B cell (primary cell): ENCODE results near the gene DLG2. TPM values are rescaled to one million over a fixed set of nuclear protein-coding genes. Genes with fewer than 3 reads are reported as not detected.

Experiments
- ATAC-seq: fragments of 200-7000 bp; cut with Tn5 transposase; one replicate; pipeline ENCODE4 v1.10.0; 2021; ENCODE audit warnings: low read depth, mild to moderate bottlenecking, moderate number of reproducible peaks, moderate library complexity
- CTCF ChIA-PET: fragments of 350-600 bp; sonication (Branson Sonifier 250); formaldehyde crosslinking; loops from one replicate; lab custom pipeline; 2021; ENCODE audit warnings: antibody characterized with exemption, inconsistent platforms; lab: Charles Lee
- POLR2A ChIA-PET: fragments of 350-600 bp; sonication (Branson Sonifier 250); formaldehyde crosslinking; loops from one replicate; lab custom pipeline; 2021; ENCODE audit warnings: antibody characterized with exemption; lab: Charles Lee
- DNase-seq: peaks from one replicate; pipeline ENCODE4 v3.0.0; 2013
- H2AFZ ChIP-seq: 2 replicates; pipeline ENCODE4 v1.6.1; 2012; ENCODE audit warnings: mild to moderate bottlenecking, low read depth, low read length; ENCODE audit not compliant: insufficient read depth, poor library complexity, severe bottlenecking
- H3K27ac ChIP-seq, 2 donors: 1 replicate in 1 of 2; 2 replicates in 1 of 2; pipeline ENCODE4 v1.5.1; 2012 to 2013; ENCODE audit warnings: low read length in 2 of 2, mild to moderate bottlenecking in 2 of 2, moderate library complexity in 1 of 2
- H3K27me3 ChIP-seq, 4 experiments: fragments of 200-600 bp in 1 of 4; sonication (generic) in 1 of 4; replicated peaks in 1 of 4; 1 replicate in 2 of 4; 2 replicates in 2 of 4; pipeline versions ENCODE4 v1.6.1 to v1.7.0; 2013 to 2016; ENCODE audit warnings: low read length in 3 of 4, mild to moderate bottlenecking in 2 of 4, mixed read lengths in 1 of 4, moderate library complexity in 1 of 4; ENCODE audit not compliant: insufficient read depth in 4 of 4, control insufficient read depth in 3 of 4; ENCODE audit errors: control extremely low read depth in 1 of 4
- H3K36me3 ChIP-seq, 2 experiments: replicated peaks in 1 of 2; 1 replicate in 1 of 2; 2 replicates in 1 of 2; pipeline versions ENCODE4 v1.6.1 to v1.7.1; 2013; ENCODE audit warnings: low read length in 1 of 2; ENCODE audit not compliant: insufficient read depth in 2 of 2, control insufficient read depth in 1 of 2; ENCODE audit errors: control extremely low read depth in 1 of 2, extremely low read depth in 1 of 2
- H3K4me1 ChIP-seq, 2 donors: fragments of 200-600 bp in 1 of 2; sonication (generic) in 1 of 2; 1 replicate in 1 of 2; 2 replicates in 1 of 2; pipeline versions ENCODE4 v1.5.1 to v1.6.1; 2013 to 2017; ENCODE audit warnings: low read length in 2 of 2; ENCODE audit not compliant: control insufficient read depth in 2 of 2, insufficient read depth in 2 of 2
- H3K4me2 ChIP-seq: replicated peaks from 2 replicates; pipeline ENCODE3; 2012; ENCODE audit warnings: mild to moderate bottlenecking, low read depth, low read length; ENCODE audit not compliant: poor library complexity, severe bottlenecking
- H3K4me3 ChIP-seq, 5 experiments: fragments of 200-600 bp in 1 of 5; sonication (generic) in 1 of 5; 1 replicate in 3 of 5; 2 replicates in 2 of 5; pipeline versions ENCODE4 v1.5.1 to v1.7.0; 2011 to 2016; ENCODE audit warnings: low read length in 4 of 5, mild to moderate bottlenecking in 4 of 5, low read depth in 2 of 5, control low read depth in 1 of 5, moderate library complexity in 1 of 5; ENCODE audit not compliant: insufficient read depth in 1 of 5; ENCODE audit errors: control extremely low read depth in 1 of 5, extremely low read depth in 1 of 5
- H3K79me2 ChIP-seq: fragments of 200-600 bp; sonication (generic); one replicate; pipeline ENCODE4 v1.6.0; 2016; ENCODE audit warnings: low read length; ENCODE audit not compliant: control insufficient read depth, insufficient read depth
- H3K9ac ChIP-seq: fragments of 200-600 bp; sonication (generic); 2 replicates; pipeline ENCODE4 v1.6.1; 2017; ENCODE audit warnings: mild to moderate bottlenecking, low read length, moderate library complexity
- H3K9me3 ChIP-seq, 3 donors: one replicate each; pipeline versions ENCODE4 v1.6.1 to v1.7.1; 2013; ENCODE audit warnings: low read length in 2 of 3; ENCODE audit not compliant: control insufficient read depth in 2 of 3, insufficient read depth in 1 of 3; ENCODE audit errors: control extremely low read depth in 1 of 3
- H4K20me1 ChIP-seq: 2 replicates; pipeline ENCODE4 v1.6.0; 2012; ENCODE audit warnings: mild to moderate bottlenecking, low read length; ENCODE audit not compliant: insufficient read depth, control insufficient read depth, poor library complexity, severe bottlenecking
- H3K27ac Mint-ChIP-seq: one replicate; pipeline ENCODE4 v1.8.0; 2021; ENCODE audit warnings: mixed read lengths
- H3K27me3 Mint-ChIP-seq: one replicate; pipeline ENCODE4 v1.8.0; 2021; ENCODE audit warnings: mixed read lengths
- H3K4me1 Mint-ChIP-seq: one replicate; pipeline ENCODE4 v1.8.0; 2021; ENCODE audit warnings: mixed read lengths
- H3K4me3 Mint-ChIP-seq: one replicate; pipeline ENCODE4 v1.8.0; 2021; ENCODE audit warnings: mixed read lengths
- H3K9me3 Mint-ChIP-seq: one replicate; pipeline ENCODE4 v1.8.0; 2022; ENCODE audit warnings: mixed read lengths; ENCODE audit not compliant: insufficient read depth
- CTCF ChIP-seq: fragments of 200-600 bp; IDR thresholded peaks from one replicate; pipeline ENCODE4 v1.8.0; 2022; ENCODE audit warnings: antibody characterized with exemption, mild to moderate bottlenecking
- EZH2 ChIP-seq: IDR thresholded peaks from 2 replicates; pipeline ENCODE4 v1.6.1; 2012; ENCODE audit warnings: borderline replicate concordance, low read depth, mild to moderate bottlenecking, moderate library complexity, low read length; ENCODE audit not compliant: insufficient read depth, poor library complexity, severe bottlenecking
- WGBS: methylation state at CpG from one replicate; pipeline ENCODE4 v1.1.5; 2013; ENCODE audit warnings: missing lambda C conversion rate; ENCODE audit not compliant: insufficient coverage; 5-methylcytosine and 5-hydroxymethylcytosine counted together
- intact Hi-C: fragments of 100-400 bp; cut with micrococcal nuclease; formaldehyde crosslinking; loops from one replicate; pipeline ENCODE4 v1.10.0; 2022
- polyA plus RNA-seq: library from polyadenylated mRNA; depleted of rRNA; stranded (reverse); fragments of >200 nt; gene quantifications from 2 replicates; pipeline ENCODE4 v1.2.3, GENCODE V29; 2012
- total RNA-seq, 2 donors: library from RNA; stranded (reverse); fragments of 120-200 nt in 1 of 2; gene quantifications; 1 replicate in 1 of 2; 2 replicates in 1 of 2; pipeline versions ENCODE4 v1.2.3 to v1.2.4, GENCODE V29; 2013 to 2022

DLG2 gene
- total and polyA plus RNA-seq, 2 donors (not counting 1 experiment from before 2014, with no cell fraction given): 0.54 to 5.4 TPM

GRCh38 chr11:83611600-83611999, 2015.5 kb downstream of the DLG2 start:
- no peaks in the 10 kb centered on the region for H4K20me1 ChIP-seq
- ChIA-PET CTCF (no interaction called here), POLR2A (no interaction called here)
- no peak for TF ChIP-seq CTCF
- H3K36me3 ChIP-seq: no peaks in the 10 kb centered on the region
- no CpG with 5 or more reads among the region's 3 CpGs for WGBS
- no peak overlapping the region for H3K4me2 ChIP-seq
- H3K79me2 ChIP-seq: no peaks in the 10 kb centered on the region
- intact Hi-C loops: no loop called here
- peaks cover 5% of the 10 kb centered on the region for H3K4me1 Mint-ChIP-seq
- no peak overlapping the region for H3K27ac Mint-ChIP-seq
- no peaks in the 10 kb centered on the region for H3K27me3 ChIP-seq
- H3K9ac ChIP-seq: no peak overlapping the region
- no peak for ATAC-seq
- no peaks in the 10 kb centered on the region for H3K27me3 Mint-ChIP-seq
- no peak overlapping the region for H3K4me3 Mint-ChIP-seq
- no peak overlapping the region for H3K27ac ChIP-seq
- H3K9me3 Mint-ChIP-seq: no peaks in the 10 kb centered on the region
- H2AFZ ChIP-seq: no peak overlapping the region
- H3K9me3 ChIP-seq: no peaks in the 10 kb centered on the region
- DNase-seq: no peak
- no peaks in the 10 kb centered on the region for H3K4me1 ChIP-seq
- H3K4me3 ChIP-seq: no peak overlapping the region

DNA sequence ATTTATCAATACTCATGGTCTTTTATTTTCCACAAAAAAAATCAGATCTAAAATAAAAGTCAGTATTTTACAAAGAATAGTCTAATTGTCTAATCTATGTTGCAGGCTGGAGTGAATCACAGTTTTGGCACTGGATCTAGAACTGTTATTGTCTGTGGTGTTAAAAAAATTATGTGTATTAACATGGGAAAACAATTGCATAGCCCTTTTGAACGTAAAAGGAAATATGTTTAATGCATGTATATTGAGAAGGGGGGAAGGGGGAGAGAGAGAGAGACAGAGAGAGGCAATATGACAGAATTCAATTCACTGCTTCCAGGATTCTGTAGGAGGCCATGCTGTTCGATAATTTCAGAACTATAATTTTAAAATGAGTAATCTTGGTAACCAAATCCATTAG, 2016.1 kb downstream of the DLG2 start:
- H3K4me2 ChIP-seq: no peak overlapping the region
- no peak overlapping the region for H3K27ac ChIP-seq
- Mint-ChIP-seq H3K4me3 (no peak overlapping the region), H3K27me3 (no peaks in the 10 kb centered on the region), H3K27ac (no peak overlapping the region), H3K9me3 (no peaks in the 10 kb centered on the region), H3K4me1 (peaks cover 5% of the 10 kb centered on the region)
- no peaks in the 10 kb centered on the region for H3K27me3 ChIP-seq
- no CpG with 5 or more reads among the region's 2 CpGs for WGBS
- no peaks in the 10 kb centered on the region for H3K4me1 ChIP-seq
- H3K36me3 ChIP-seq: no peaks in the 10 kb centered on the region
- no peak for DNase-seq
- H3K79me2 ChIP-seq: no peaks in the 10 kb centered on the region
- intact Hi-C loops: no loop called here
- no peak overlapping the region for H3K9ac ChIP-seq
- H3K4me3 ChIP-seq: no peak overlapping the region
- no peaks in the 10 kb centered on the region for H4K20me1 ChIP-seq
- H2AFZ ChIP-seq: no peak overlapping the region
- ChIA-PET POLR2A (no interaction called here), CTCF (no interaction called here)
- no peaks in the 10 kb centered on the region for H3K9me3 ChIP-seq
- no peak for TF ChIP-seq CTCF
- TF ChIP-seq EZH2: no peak
- no peak for ATAC-seq
